ENCODE data around the gene FRMD1. TPM values are rescaled to one million over a fixed set of nuclear protein-coding genes. Genes with fewer than 3 reads are reported as not detected.

The FRMD1 gene
- total RNA-seq, 1 donor from 2014 or later = not detected

- DNase-seq (ENCODE audit: low read depth) (no peak), FAIRE-seq (no peak)
- Mint-ChIP-seq H3K4me1 (ENCODE audit: low read depth, unreplicated experiment) (no peaks in the 10 kb centered on the region), H3K9me3 (ENCODE audit: unreplicated experiment) (peaks cover 26% of the 10 kb centered on the region), H3K36me3 (ENCODE audit: low read depth, unreplicated experiment) (no peaks in the 10 kb centered on the region), H3K27me3 (ENCODE audit: low read depth, unreplicated experiment) (peaks cover 4% of the 10 kb centered on the region), H3K27ac (ENCODE audit: unreplicated experiment) (no peak overlapping the region), H3K4me3 (ENCODE audit: unreplicated experiment) (no peak overlapping the region)
- Histone ChIP-seq H2AFZ (ENCODE audit: low read depth, low read length) (no peak overlapping the region), H3K27me3 (ENCODE audit: insufficient read depth, low read length) (no peaks in the 10 kb centered on the region), H3K4me2 (ENCODE audit: low read length) (no peak overlapping the region), H4K20me1 (ENCODE audit: insufficient read depth, low read length) (no peaks in the 10 kb centered on the region), H3K27ac (ENCODE audit: low read depth, low read length) (no peak overlapping the region), H3K36me3 (ENCODE audit: insufficient read depth, low read length) (no peaks in the 10 kb centered on the region), H3K4me3 (ENCODE audit: insufficient read depth, low read depth, low read length) (no peak overlapping the region), H3K9ac (ENCODE audit: low read length) (no peak overlapping the region), H3K79me2 (ENCODE audit: insufficient read depth, low read length) (no peaks in the 10 kb centered on the region), H3K9me3 (ENCODE audit: insufficient read depth, low read depth, low read length) (peaks cover 18% of the 10 kb centered on the region), H3K4me1 (ENCODE audit: insufficient read depth, low read length) (no peaks in the 10 kb centered on the region)
- TF ChIP-seq, protein P1, sequence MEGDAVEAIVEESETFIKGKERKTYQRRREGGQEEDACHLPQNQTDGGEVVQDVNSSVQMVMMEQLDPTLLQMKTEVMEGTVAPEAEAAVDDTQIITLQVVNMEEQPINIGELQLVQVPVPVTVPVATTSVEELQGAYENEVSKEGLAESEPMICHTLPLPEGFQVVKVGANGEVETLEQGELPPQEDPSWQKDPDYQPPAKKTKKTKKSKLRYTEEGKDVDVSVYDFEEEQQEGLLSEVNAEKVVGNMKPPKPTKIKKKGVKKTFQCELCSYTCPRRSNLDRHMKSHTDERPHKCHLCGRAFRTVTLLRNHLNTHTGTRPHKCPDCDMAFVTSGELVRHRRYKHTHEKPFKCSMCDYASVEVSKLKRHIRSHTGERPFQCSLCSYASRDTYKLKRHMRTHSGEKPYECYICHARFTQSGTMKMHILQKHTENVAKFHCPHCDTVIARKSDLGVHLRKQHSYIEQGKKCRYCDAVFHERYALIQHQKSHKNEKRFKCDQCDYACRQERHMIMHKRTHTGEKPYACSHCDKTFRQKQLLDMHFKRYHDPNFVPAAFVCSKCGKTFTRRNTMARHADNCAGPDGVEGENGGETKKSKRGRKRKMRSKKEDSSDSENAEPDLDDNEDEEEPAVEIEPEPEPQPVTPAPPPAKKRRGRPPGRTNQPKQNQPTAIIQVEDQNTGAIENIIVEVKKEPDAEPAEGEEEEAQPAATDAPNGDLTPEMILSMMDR (IDR thresholded peaks at IDR 0.05; ENCODE audit: insufficient read depth, low read depth, low read length) = no peak
- TF ChIP-seq EZH2 (IDR thresholded peaks at IDR 0.05; ENCODE audit: insufficient read depth, low read length) = no peak
Measured at GRCh38 chr6:168043848-168044415, 35.1 kb downstream of the FRMD1 start.

DNA sequence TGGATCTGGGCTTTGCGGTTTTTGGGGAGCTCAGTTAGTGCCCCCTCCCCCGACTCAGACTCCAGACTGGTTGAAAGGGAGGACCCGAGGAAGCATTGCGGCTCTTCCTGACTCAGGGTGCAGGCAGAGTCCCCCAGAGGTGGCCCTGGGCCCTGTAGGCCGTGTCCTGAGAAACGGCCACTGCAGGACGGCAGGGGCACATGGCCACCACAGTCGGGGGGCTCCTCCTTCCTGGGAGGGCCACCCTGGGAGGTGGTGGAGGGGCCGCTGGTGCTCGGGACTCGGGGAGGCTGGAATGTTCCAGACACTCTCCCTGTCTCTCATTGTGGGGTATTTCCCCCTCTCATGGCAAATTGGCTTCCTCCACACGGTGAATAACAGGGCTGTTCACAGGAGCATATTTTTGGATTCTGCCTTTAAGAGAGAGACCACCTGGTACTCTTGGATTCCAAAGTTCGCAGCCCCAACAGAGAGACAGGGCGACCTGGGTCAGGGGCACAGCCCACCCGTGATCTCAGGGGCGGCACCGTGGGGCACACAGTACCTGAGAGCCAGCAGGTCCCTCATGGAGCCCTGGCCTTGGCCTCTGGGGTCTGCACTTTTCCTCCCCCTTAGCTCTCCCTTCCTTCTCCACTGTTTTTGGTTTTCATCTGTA lies 35.7 kb downstream of the FRMD1 start:
- Mint-ChIP-seq H3K27ac (ENCODE audit: unreplicated experiment) (no peak overlapping the region), H3K27me3 (ENCODE audit: low read depth, unreplicated experiment) (peaks cover 2% of the 10 kb centered on the region), H3K9me3 (ENCODE audit: unreplicated experiment) (peaks cover 26% of the 10 kb centered on the region), H3K4me3 (ENCODE audit: unreplicated experiment) (no peak overlapping the region), H3K4me1 (ENCODE audit: low read depth, unreplicated experiment) (no peaks in the 10 kb centered on the region), H3K36me3 (ENCODE audit: low read depth, unreplicated experiment) (no peaks in the 10 kb centered on the region)
- no peaks in the 10 kb centered on the region for H3K36me3 ChIP-seq (ENCODE audit: insufficient read depth, low read length)
- H3K4me3 ChIP-seq (ENCODE audit: insufficient read depth, low read depth, low read length) = no peak overlapping the region
- H3K9me3 ChIP-seq (ENCODE audit: insufficient read depth, low read depth, low read length) = peaks cover 22% of the 10 kb centered on the region
- FAIRE-seq (no peak), DNase-seq (ENCODE audit: low read depth) (no peak)
- no peak overlapping the region for H3K27ac ChIP-seq (ENCODE audit: low read depth, low read length)
- H3K4me2 ChIP-seq (ENCODE audit: low read length) = no peak overlapping the region
- H3K27me3 ChIP-seq (ENCODE audit: insufficient read depth, low read length) = no peaks in the 10 kb centered on the region
- no peak overlapping the region for H3K9ac ChIP-seq (ENCODE audit: low read length)
- H3K4me1 ChIP-seq (ENCODE audit: insufficient read depth, low read length) = no peaks in the 10 kb centered on the region
- no peak overlapping the region for H2AFZ ChIP-seq (ENCODE audit: low read depth, low read length)
- no peaks in the 10 kb centered on the region for H4K20me1 ChIP-seq (ENCODE audit: insufficient read depth, low read length)
- no peak for TF ChIP-seq EZH2 (IDR thresholded peaks at IDR 0.05; ENCODE audit: insufficient read depth, low read length)
- TF ChIP-seq, protein P1 (IDR thresholded peaks at IDR 0.05; ENCODE audit: insufficient read depth, low read depth, low read length) = no peak
- H3K79me2 ChIP-seq (ENCODE audit: insufficient read depth, low read length) = no peaks in the 10 kb centered on the region

Data from astrocyte (in vitro differentiated cells and primary cell).